Keratinocyte (primary cell): ENCODE results near the gene RAI14. TPM values are rescaled to one million over a fixed set of nuclear protein-coding genes. Genes with fewer than 3 reads are reported as not detected.
"Not testable (repeated sequence)": the region's sequence is repeated elsewhere in the genome, so short reads cannot be mapped to it uniquely, and the experiment has no call there.

Experiments
- DNase-seq: peaks from one replicate; pipeline ENCODE4 v3.0.0-alpha.2; 2011; ENCODE audit warnings: low read depth, missing footprints, low spot score
- FAIRE-seq: peaks from 2 replicates; lab custom pipeline; 2011; peaks lifted over from hg19 to GRCh38; lab: Jason Lieb, UNC
- H2AFZ ChIP-seq: 2 replicates; pipeline ENCODE4 v1.6.0; 2012; ENCODE audit warnings: low read length, control low read depth, inconsistent platforms; ENCODE audit not compliant: control insufficient read depth
- H3K27ac ChIP-seq: 2 replicates; pipeline ENCODE4 v1.5.1; 2011; ENCODE audit warnings: low read length; ENCODE audit not compliant: control insufficient read depth, insufficient read depth
- H3K27me3 ChIP-seq: 3 replicates; pipeline ENCODE4 v1.6.0; 2011; ENCODE audit warnings: low read length; ENCODE audit not compliant: control insufficient read depth, insufficient read depth; ENCODE audit errors: extremely low read depth
- H3K36me3 ChIP-seq, 2 experiments: 2 replicates in 1 of 2; 3 replicates in 1 of 2; pipeline ENCODE4 v1.5.1; 2011; ENCODE audit warnings: low read length in 2 of 2, mild to moderate bottlenecking in 1 of 2; ENCODE audit not compliant: control insufficient read depth in 2 of 2, insufficient read depth in 2 of 2; ENCODE audit errors: extremely low read depth in 1 of 2
- H3K4me1 ChIP-seq: 3 replicates; pipeline ENCODE4 v1.5.1; 2011; ENCODE audit warnings: low read length; ENCODE audit not compliant: control insufficient read depth, insufficient read depth; ENCODE audit errors: extremely low read depth
- H3K4me2 ChIP-seq: 3 replicates; pipeline ENCODE4 v1.6.0; 2011; ENCODE audit warnings: low read depth, low read length; ENCODE audit not compliant: control insufficient read depth, insufficient read depth; ENCODE audit errors: extremely low read depth
- H3K4me3 ChIP-seq, 3 experiments: fragments of 200-600 bp in 1 of 3; sonication (generic) in 1 of 3; 2 replicates in 2 of 3; 3 replicates in 1 of 3; pipeline ENCODE4 v1.5.1; 2011 to 2016; ENCODE audit warnings: low read length in 3 of 3, mild to moderate bottlenecking in 3 of 3, control low read depth in 2 of 3, inconsistent platforms in 1 of 3, low read depth in 1 of 3, mixed read lengths in 1 of 3, mixed run types in 1 of 3, moderate library complexity in 1 of 3; ENCODE audit not compliant: control insufficient read depth in 2 of 3, insufficient read depth in 2 of 3; ENCODE audit errors: extremely low read depth in 1 of 3
- H3K79me2 ChIP-seq: 2 replicates; pipeline ENCODE4 v1.6.0; 2012; ENCODE audit warnings: low read length; ENCODE audit not compliant: control insufficient read depth, insufficient read depth
- H3K9ac ChIP-seq: 3 replicates; pipeline ENCODE4 v1.6.0; 2011; ENCODE audit warnings: low read length; ENCODE audit not compliant: control insufficient read depth, insufficient read depth; ENCODE audit errors: extremely low read depth
- H3K9me1 ChIP-seq: 3 replicates; pipeline ENCODE4 v1.6.0; 2011; ENCODE audit warnings: low read length; ENCODE audit not compliant: control insufficient read depth, insufficient read depth; ENCODE audit errors: extremely low read depth
- H3K9me3 ChIP-seq: 2 replicates; pipeline ENCODE4 v1.5.1; 2012; ENCODE audit warnings: low read depth, low read length; ENCODE audit not compliant: control insufficient read depth
- H4K20me1 ChIP-seq: 3 replicates; pipeline ENCODE4 v1.6.0; 2011; ENCODE audit warnings: low read length; ENCODE audit not compliant: control insufficient read depth, insufficient read depth; ENCODE audit errors: extremely low read depth
- EZH2 ChIP-seq: IDR thresholded peaks from one replicate; pipeline ENCODE4 v1.6.1; 2012; ENCODE audit warnings: inconsistent platforms, mild to moderate bottlenecking, low read length, moderate library complexity
- dilution Hi-C: fragments of 300-500 bp; cut with MboI; formaldehyde crosslinking; loops from one replicate; pipeline ENCODE4 v1.7.0; 2020; ENCODE audit warnings: low sequenced_read_pairs; ENCODE audit not compliant: extremely low pct_ligation_motif_present
- polyA plus RNA-seq, 5 experiments: library from polyadenylated mRNA; depleted of rRNA in 3 of 5; stranded (reverse) in 3 of 5; stranded (forward) in 1 of 5; unstranded in 1 of 5; fragments of >200 nt; gene quantifications; 1 replicate in 1 of 5; 2 replicates in 3 of 5; 3 replicates in 1 of 5; pipeline versions ENCODE4 v1.2.1 to v1.2.3, GENCODE V29; 2011 to 2012; ENCODE audit warnings: missing spikeins in 2 of 5, low read depth in 1 of 5, low replicate concordance in 1 of 5
- TF ChIP-seq, protein P1 (sequence below), 3 experiments: IDR thresholded peaks in 1 of 3; conservative IDR thresholded peaks in 1 of 3; optimal IDR thresholded peaks in 1 of 3; 2 replicates in 2 of 3; 3 replicates in 1 of 3; pipeline versions ENCODE3 to v1.5.1; 2011; ENCODE audit warnings: low read length in 3 of 3, mild to moderate bottlenecking in 3 of 3, moderate library complexity in 2 of 3, control low read depth in 1 of 3, inconsistent platforms in 1 of 3; ENCODE audit not compliant: insufficient read depth in 2 of 3; ENCODE audit errors: extremely low read depth in 1 of 3

RAI14 gene
- polyA plus RNA-seq, 1 donor (not counting 4 experiments of a cell fraction or from before 2014, with no cell fraction given): 31.4 TPM

DNA sequence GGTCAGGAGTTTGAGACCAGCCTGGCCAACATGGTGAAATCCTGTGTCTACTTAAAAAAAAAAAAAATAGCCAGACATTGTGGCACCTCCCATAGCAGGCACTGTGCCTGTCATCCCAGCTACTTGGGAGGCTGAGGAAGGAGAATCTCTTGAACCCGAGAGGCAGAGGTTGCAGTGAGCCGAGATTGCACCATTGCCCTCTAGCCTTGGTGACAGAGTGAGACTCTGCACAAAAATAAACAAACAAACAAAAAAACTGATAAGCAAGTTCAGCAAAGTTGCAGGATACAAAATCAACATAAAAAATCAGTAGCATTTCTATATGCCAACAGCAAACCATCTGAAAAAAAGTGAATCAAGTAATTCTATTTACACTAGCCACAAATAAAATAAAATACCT is 118.0 kb downstream of the RAI14 start:
- TF ChIP-seq, protein P1, sequence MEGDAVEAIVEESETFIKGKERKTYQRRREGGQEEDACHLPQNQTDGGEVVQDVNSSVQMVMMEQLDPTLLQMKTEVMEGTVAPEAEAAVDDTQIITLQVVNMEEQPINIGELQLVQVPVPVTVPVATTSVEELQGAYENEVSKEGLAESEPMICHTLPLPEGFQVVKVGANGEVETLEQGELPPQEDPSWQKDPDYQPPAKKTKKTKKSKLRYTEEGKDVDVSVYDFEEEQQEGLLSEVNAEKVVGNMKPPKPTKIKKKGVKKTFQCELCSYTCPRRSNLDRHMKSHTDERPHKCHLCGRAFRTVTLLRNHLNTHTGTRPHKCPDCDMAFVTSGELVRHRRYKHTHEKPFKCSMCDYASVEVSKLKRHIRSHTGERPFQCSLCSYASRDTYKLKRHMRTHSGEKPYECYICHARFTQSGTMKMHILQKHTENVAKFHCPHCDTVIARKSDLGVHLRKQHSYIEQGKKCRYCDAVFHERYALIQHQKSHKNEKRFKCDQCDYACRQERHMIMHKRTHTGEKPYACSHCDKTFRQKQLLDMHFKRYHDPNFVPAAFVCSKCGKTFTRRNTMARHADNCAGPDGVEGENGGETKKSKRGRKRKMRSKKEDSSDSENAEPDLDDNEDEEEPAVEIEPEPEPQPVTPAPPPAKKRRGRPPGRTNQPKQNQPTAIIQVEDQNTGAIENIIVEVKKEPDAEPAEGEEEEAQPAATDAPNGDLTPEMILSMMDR (optimal IDR thresholded peaks at IDR 0.05 in 1 of 3, IDR thresholded peaks at IDR 0.05 in 1 of 3, conservative IDR thresholded peaks at IDR 0.05 in 1 of 3; ENCODE audit: extremely low read depth in 1 of 3, insufficient read depth in 2 of 3, low read length in 3 of 3): no peak
- TF ChIP-seq EZH2: no peak
- Histone ChIP-seq H3K79me2 (no peaks in the 10 kb centered on the region), H3K4me3 (no peak overlapping the region), H2AFZ (no peak overlapping the region), H4K20me1 (no peaks in the 10 kb centered on the region), H3K27me3 (no peaks in the 10 kb centered on the region), H3K36me3 (no peaks in the 10 kb centered on the region), H3K9ac (no peak overlapping the region), H3K9me1 (peaks cover 3% of the 10 kb centered on the region), H3K9me3 (no peaks in the 10 kb centered on the region), H3K27ac (no peak overlapping the region), H3K4me1 (no peaks in the 10 kb centered on the region), H3K4me2 (no peak overlapping the region)
- dilution Hi-C loops: no loop called here
- no peak for FAIRE-seq
- DNase-seq: no peak

DNA sequence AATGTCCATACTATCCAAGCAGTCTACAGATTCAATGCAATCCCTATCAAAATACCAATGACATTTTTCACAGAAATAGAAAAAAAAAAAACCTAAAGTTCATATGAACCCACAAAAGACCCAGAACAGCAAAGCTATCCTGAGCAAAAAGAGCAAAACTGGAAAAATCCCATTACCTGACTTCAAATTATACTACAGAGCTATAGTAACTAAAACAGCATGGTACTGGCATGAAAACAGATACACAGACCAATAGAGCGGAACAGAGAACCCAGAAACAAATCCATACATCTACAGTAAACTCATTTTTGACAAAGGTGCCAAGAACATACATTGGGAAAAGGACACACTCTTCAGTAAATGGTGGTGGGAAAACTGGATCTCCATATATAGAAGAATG is 118.5 kb downstream of the RAI14 start:
- H3K27me3 ChIP-seq, H3K4me3 ChIP-seq, H3K36me3 ChIP-seq, H3K27ac ChIP-seq, H3K4me2 ChIP-seq, DNase-seq, H3K4me1 ChIP-seq, H3K9me1 ChIP-seq, FAIRE-seq, H3K9me3 ChIP-seq, dilution Hi-C loops, H3K9ac ChIP-seq, H3K79me2 ChIP-seq, H4K20me1 ChIP-seq, H2AFZ ChIP-seq: not testable (repeated sequence)

DNA sequence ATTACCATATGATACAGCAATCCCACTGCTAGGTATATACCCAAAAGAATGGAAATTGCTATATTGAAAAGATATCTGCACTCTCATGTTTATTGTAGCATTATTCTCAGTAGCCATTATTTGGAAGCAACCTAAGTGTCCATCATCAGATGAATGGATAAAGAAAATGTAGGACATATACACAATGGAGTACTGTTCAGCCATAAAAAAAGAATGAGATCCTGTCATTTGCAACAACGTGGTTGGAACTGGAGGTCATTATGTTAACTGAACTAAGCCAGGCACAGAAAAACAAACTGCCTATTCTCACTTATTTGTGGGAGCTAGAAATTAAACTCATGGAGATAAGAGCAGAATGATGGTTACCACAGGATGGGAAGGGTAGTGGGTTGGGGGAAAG is 119.8 kb downstream of the RAI14 start:
- no peaks in the 10 kb centered on the region for H4K20me1 ChIP-seq
- H3K79me2 ChIP-seq: no peaks in the 10 kb centered on the region
- H3K27me3 ChIP-seq: no peaks in the 10 kb centered on the region
- dilution Hi-C loops: no loop called here
- TF ChIP-seq, protein P1 (optimal IDR thresholded peaks at IDR 0.05 in 1 of 3, IDR thresholded peaks at IDR 0.05 in 1 of 3, conservative IDR thresholded peaks at IDR 0.05 in 1 of 3; ENCODE audit: extremely low read depth in 1 of 3, insufficient read depth in 2 of 3, low read length in 3 of 3): no peak
- TF ChIP-seq EZH2: no peak
- no peak overlapping the region for H3K9ac ChIP-seq
- no peak overlapping the region for H3K4me3 ChIP-seq
- H3K4me2 ChIP-seq: no peak overlapping the region
- no peak for FAIRE-seq
- no peaks in the 10 kb centered on the region for H3K4me1 ChIP-seq
- H2AFZ ChIP-seq: no peak overlapping the region
- no peaks in the 10 kb centered on the region for H3K36me3 ChIP-seq
- DNase-seq: no peak
- no peaks in the 10 kb centered on the region for H3K9me3 ChIP-seq
- H3K27ac ChIP-seq: no peak overlapping the region
- H3K9me1 ChIP-seq: peaks cover 3% of the 10 kb centered on the region
